ENCODE measurements around the gene ASMT. TPM values are rescaled to one million over a fixed set of nuclear protein-coding genes. Genes with fewer than 3 reads are reported as not detected.

Gene ASMT
- total and polyA plus RNA-seq, 7 experiments from 2014 or later, result 0.32 TPM; not detected in 6

GRCh38 chrX:1582686-1583437, 32.0 kb upstream of the ASMT start:
- Mint-ChIP-seq H3K4me3 (peak overlapping the region in 6 of 10 donors; percentile 10 to 69 (median 38)), H3K27ac (peak overlapping the region in 5 of 9 donors; percentile 42 to 78 (median 51)), H3K27me3 (no peaks in the 10 kb centered on the region), H3K4me1 (peaks cover 17 to 44% (median 34%) of the 10 kb centered on the region in 7 donors), H3K9me3 (no peaks in the 10 kb centered on the region), H3K36me3 (no peaks in the 10 kb centered on the region)
- intact Hi-C loops (cut with micrococcal nuclease), result loop anchor here in 1 of 2 donors (1.0 kb wide), 1 partner anchor 8 kb away; the partner anchor contains the start of gene AKAP17A
- Histone ChIP-seq H3K36me3 (ENCODE audit: control insufficient read depth in 2 of 3, insufficient read depth in 3 of 3, low read length in 3 of 3) (no peaks in the 10 kb centered on the region), H3K4me3 (ENCODE audit: low read length) (no peak overlapping the region), H3K4me1 (ENCODE audit: control insufficient read depth in 2 of 2, insufficient read depth in 2 of 2, low read length in 2 of 2) (peaks cover 14 to 18% of the 10 kb centered on the region in 2 donors), H3K27ac (ENCODE audit: low read depth, low read length) (no peak overlapping the region), H3K9me3 (ENCODE audit: control insufficient read depth in 2 of 3, low read length in 3 of 3) (no peaks in the 10 kb centered on the region), H3K27me3 (ENCODE audit: control insufficient read depth in 2 of 2, insufficient read depth in 2 of 2, low read length in 2 of 2) (no peaks in the 10 kb centered on the region)
- ATAC-seq (peak; percentile 64), DNase-seq (no peak)
- ChIA-PET POLR2A (no interaction called here), CTCF (no interaction called here)

DNA sequence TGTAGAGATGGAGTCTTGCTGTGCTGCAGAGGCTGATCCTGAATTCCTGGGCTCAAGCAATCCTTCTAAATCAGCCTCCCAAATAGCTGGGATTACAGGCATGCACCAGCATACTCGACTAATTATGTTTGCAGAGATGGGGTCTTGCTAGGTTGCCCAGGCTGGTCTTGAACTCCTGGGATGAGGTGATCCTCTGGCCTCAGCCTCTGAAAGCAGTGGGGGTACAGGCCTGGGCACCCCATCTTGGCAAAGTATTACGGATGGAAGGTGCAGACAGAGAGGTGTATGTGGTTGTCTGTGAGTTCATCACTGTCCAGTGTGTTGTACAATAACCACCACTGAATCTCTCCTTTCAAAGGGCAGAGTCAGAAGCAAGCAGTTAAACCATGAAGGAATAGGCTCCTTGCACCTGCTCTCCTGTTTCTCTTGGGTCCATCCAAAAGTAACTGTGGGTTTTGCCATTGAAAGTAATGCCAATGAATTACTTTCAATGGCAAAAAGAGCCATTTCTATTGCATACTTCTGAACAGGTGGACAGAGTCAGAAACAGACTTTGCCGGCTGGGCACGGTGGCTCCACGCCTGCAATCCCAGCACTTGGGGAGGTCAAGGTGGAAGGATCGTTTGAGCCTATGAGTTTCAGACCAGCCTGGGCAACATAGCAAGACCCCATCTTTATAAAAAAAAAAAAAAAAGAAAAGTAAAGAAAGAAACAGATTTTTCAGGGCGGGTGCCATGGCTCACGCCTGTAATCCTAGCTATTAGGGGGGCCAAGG, 30.4 kb upstream of the ASMT start:
- peaks cover 0 to 5% of the 10 kb centered on the region in 2 donors for H3K4me1 ChIP-seq (ENCODE audit: control insufficient read depth in 2 of 2, insufficient read depth in 2 of 2, low read length in 2 of 2)
- H3K9me3 ChIP-seq (ENCODE audit: control insufficient read depth in 2 of 3, low read length in 3 of 3), result no peaks in the 10 kb centered on the region
- DNase-seq (no peak), ATAC-seq (no peak)
- no peak overlapping the region for H3K27ac ChIP-seq (ENCODE audit: low read depth, low read length)
- CTCF ChIA-PET, result no interaction called here
- H3K36me3 ChIP-seq (ENCODE audit: control insufficient read depth in 2 of 3, insufficient read depth in 3 of 3, low read length in 3 of 3), result no peaks in the 10 kb centered on the region
- H3K27me3 Mint-ChIP-seq, result no peaks in the 10 kb centered on the region
- intact Hi-C loops (cut with micrococcal nuclease), result no loop called here
- no peak overlapping the region for H3K4me3 Mint-ChIP-seq
- H3K27ac Mint-ChIP-seq, result no peak overlapping the region
- no peaks in the 10 kb centered on the region for H3K9me3 Mint-ChIP-seq
- POLR2A ChIA-PET, result no interaction called here
- no peaks in the 10 kb centered on the region for H3K27me3 ChIP-seq (ENCODE audit: control insufficient read depth in 2 of 2, insufficient read depth in 2 of 2, low read length in 2 of 2)
- H3K4me3 ChIP-seq (ENCODE audit: low read length), result no peak overlapping the region
- H3K4me1 Mint-ChIP-seq, result peaks cover 14 to 42% (median 38%) of the 10 kb centered on the region in 7 donors
- H3K36me3 Mint-ChIP-seq, result no peaks in the 10 kb centered on the region

GRCh38 chrX:1587161-1587560, 27.7 kb upstream of the ASMT start:
- ChIA-PET POLR2A (no interaction called here), CTCF (no interaction called here)
- Mint-ChIP-seq H3K36me3 (peaks cover 0 to 2% (median 0%) of the 10 kb centered on the region in 5 donors), H3K4me3 (no peak overlapping the region), H3K27ac (peak overlapping the region in 6 of 9 donors; percentile 29 to 68 (median 40)), H3K4me1 (peaks cover 7 to 29% (median 24%) of the 10 kb centered on the region in 7 donors), H3K9me3 (peaks cover 0 to 2% (median 0%) of the 10 kb centered on the region in 11 donors), H3K27me3 (no peaks in the 10 kb centered on the region)
- H3K27ac ChIP-seq (ENCODE audit: low read depth, low read length), result no peak overlapping the region
- H3K4me3 ChIP-seq (ENCODE audit: low read length), result no peak overlapping the region
- H3K4me1 ChIP-seq (ENCODE audit: control insufficient read depth in 2 of 2, insufficient read depth in 2 of 2, low read length in 2 of 2), result peaks cover 0 to 3% of the 10 kb centered on the region in 2 donors
- intact Hi-C loops (cut with micrococcal nuclease), result no loop called here
- no peaks in the 10 kb centered on the region for H3K27me3 ChIP-seq (ENCODE audit: control insufficient read depth in 2 of 2, insufficient read depth in 2 of 2, low read length in 2 of 2)
- no peaks in the 10 kb centered on the region for H3K9me3 ChIP-seq (ENCODE audit: control insufficient read depth in 2 of 3, low read length in 3 of 3)
- DNase-seq (no peak), ATAC-seq (no peak)
- peaks cover 0 to 4% (median 0%) of the 10 kb centered on the region in 3 experiments for H3K36me3 ChIP-seq (ENCODE audit: control insufficient read depth in 2 of 3, insufficient read depth in 3 of 3, low read length in 3 of 3)

- POLR2A ChIA-PET, result no interaction called here
- DNase-seq (peak in 1 of 9 donors; percentile 19), ATAC-seq (no peak)
- peak overlapping the region; percentile 70 to 89 (median 79) for H3K27ac Mint-ChIP-seq
- H3K4me1 Mint-ChIP-seq, result peaks cover 0 to 37% (median 23%) of the 10 kb centered on the region in 7 donors
- CTCF ChIA-PET, result no interaction called here
- peaks cover 0 to 2% (median 0%) of the 10 kb centered on the region in 11 donors for H3K9me3 Mint-ChIP-seq
- Histone ChIP-seq H3K9me3 (ENCODE audit: control insufficient read depth in 2 of 3, low read length in 3 of 3) (no peaks in the 10 kb centered on the region), H3K27me3 (ENCODE audit: control insufficient read depth in 2 of 2, insufficient read depth in 2 of 2, low read length in 2 of 2) (no peaks in the 10 kb centered on the region), H3K27ac (ENCODE audit: low read depth, low read length) (no peak overlapping the region), H3K4me3 (ENCODE audit: low read length) (no peak overlapping the region), H3K36me3 (ENCODE audit: control insufficient read depth in 2 of 3, insufficient read depth in 3 of 3, low read length in 3 of 3) (peaks cover 0 to 21% (median 7%) of the 10 kb centered on the region in 3 experiments), H3K4me1 (ENCODE audit: control insufficient read depth in 2 of 2, insufficient read depth in 2 of 2, low read length in 2 of 2) (peaks cover 7 to 10% of the 10 kb centered on the region in 2 donors)
- H3K4me3 Mint-ChIP-seq, result peak overlapping the region in 5 of 10 donors; percentile 3 to 70 (median 13)
- H3K36me3 Mint-ChIP-seq, result peaks cover 0 to 10% (median 0%) of the 10 kb centered on the region in 5 donors
- no peaks in the 10 kb centered on the region for H3K27me3 Mint-ChIP-seq
- intact Hi-C loops (cut with micrococcal nuclease), result loop anchor here (2.0 to 5.0 kb wide), 6 partner anchors 13 to 1272 kb away; partner anchors contain the start of genes CD99 (in 1 of the 2) and GTPBP6 (in 1 of the 2)
These were observed 25.3 kb upstream of the ASMT start for GRCh38 chrX:1589356-1590130.

GRCh38 chrX:1591102-1591862, 23.6 kb upstream of the ASMT start, which contains the start of gene AKAP17A:
Gene AKAP17A (plus strand): TSS chrX:1591604. CDS start chrX:1593463, 1,859 bp downstream.
- no peaks in the 10 kb centered on the region for H3K27me3 ChIP-seq (ENCODE audit: control insufficient read depth in 2 of 2, insufficient read depth in 2 of 2, low read length in 2 of 2)
- DNase-seq, result peak; percentile 92 to 100 (median 99)
- peak within 1 kb of the TSS; percentile 76 for H3K4me3 ChIP-seq (ENCODE audit: low read length)
- H3K9me3 Mint-ChIP-seq, result peaks cover 0 to 2% (median 0%) of the 10 kb centered on the region in 11 donors
- intact Hi-C loops (cut with micrococcal nuclease), result loop anchor here (1.0 to 5.0 kb wide), 13 partner anchors 8 to 1274 kb away; partner anchors contain the start of genes SLC25A6 (in 2 of the 2), CD99 (in 1 of the 2), GTPBP6 (in 1 of the 2) and P2RY8 (in 1 of the 2)
- H3K27me3 Mint-ChIP-seq, result no peaks in the 10 kb centered on the region
- peak; percentile 95 for ATAC-seq
- ChIA-PET CTCF (no interaction called here), POLR2A (no interaction called here)
- H3K27ac Mint-ChIP-seq, result peak within 1 kb of the TSS; percentile 82 to 94 (median 91)
- H3K36me3 Mint-ChIP-seq, result peaks cover 0 to 23% (median 12%) of the 10 kb centered on the region in 5 donors
- H3K36me3 ChIP-seq (ENCODE audit: control insufficient read depth in 2 of 3, insufficient read depth in 3 of 3, low read length in 3 of 3), result peaks cover 15 to 38% (median 20%) of the 10 kb centered on the region in 3 experiments
- H3K4me1 ChIP-seq (ENCODE audit: control insufficient read depth in 2 of 2, insufficient read depth in 2 of 2, low read length in 2 of 2), result peaks cover 7 to 10% of the 10 kb centered on the region in 2 donors
- peak within 1 kb of the TSS; percentile 91 for H3K27ac ChIP-seq (ENCODE audit: low read depth, low read length)
- H3K4me3 Mint-ChIP-seq, result peak within 1 kb of the TSS; percentile 85 to 97 (median 91)
- peaks cover 5 to 50% (median 34%) of the 10 kb centered on the region in 7 donors for H3K4me1 Mint-ChIP-seq
- H3K9me3 ChIP-seq (ENCODE audit: control insufficient read depth in 2 of 3, low read length in 3 of 3), result no peaks in the 10 kb centered on the region
